Adipose tissue (tissue), 3 donors: ENCODE measurements around the gene ETFDH. TPM values are rescaled to one million over a fixed set of nuclear protein-coding genes. Genes with fewer than 3 reads are reported as not detected.
"Not testable (repeated sequence)": the region's sequence is repeated elsewhere in the genome, so short reads cannot be mapped to it uniquely, and the experiment has no call there.

Experiments
- H3K27ac ChIP-seq: one replicate; pipeline ENCODE4 v1.5.1; 2013; ENCODE audit warnings: low read depth, low read length
- WGBS, 3 donors: extraction: QIAGEN DNeasy Blood & Tissue Kit; methylation state at CpG; one replicate each; pipeline ENCODE4 v1.1.7; 2013; 5-methylcytosine and 5-hydroxymethylcytosine counted together
- polyA plus RNA-seq, 3 donors: library from polyadenylated mRNA; stranded (reverse); fragments of 200-250 nt; gene quantifications; one replicate each; pipeline ENCODE4 v1.2.3, GENCODE V29; 2013
- donor health status: healthy with polysubstance abuse.
- donor health status: Bipolar disorder and iron deficiency.
- donor health status: healthy.

The ETFDH gene
- polyA plus RNA-seq, 3 donors = 17.0 to 51.7 (median 31.3) TPM

- no peak overlapping the region for H3K27ac ChIP-seq
- 98 to 99% (median 99%) methylated on average over 2 of the region's 2 CpGs for WGBS, 3 donors
Observed at GRCh38 chr4:158738866-158739265, 66.8 kb downstream of the ETFDH start.

- no peak overlapping the region for H3K27ac ChIP-seq
- 87 to 97% (median 96%) methylated on average over 2 of the region's 2 CpGs for WGBS, 3 donors
Observed at GRCh38 chr4:158739600-158739999, 67.5 kb downstream of the ETFDH start.

GRCh38 chr4:158741326-158742021 lies 69.4 kb downstream of the ETFDH start:
- H3K27ac ChIP-seq = no peak overlapping the region
- WGBS, 3 donors = 76 to 90% (median 84%) methylated on average over 3 of the region's 3 CpGs

- not testable (repeated sequence) for H3K27ac ChIP-seq
- 97 to 99% (median 97%) methylated on average over 9 to 31 of the region's 31 CpGs for WGBS, 3 donors
Observed at GRCh38 chr4:158746537-158746936, 74.4 kb downstream of the ETFDH start.

GRCh38 chr4:158750379-158750778 lies 78.3 kb downstream of the ETFDH start:
- 72 to 90% (median 79%) methylated on average over 3 of the region's 3 CpGs for WGBS, 3 donors
- H3K27ac ChIP-seq = no peak overlapping the region

GRCh38 chr4:158754385-158755180 lies 82.5 kb downstream of the ETFDH start:
- no peak overlapping the region for H3K27ac ChIP-seq
- WGBS, 3 donors = 95 to 98% (median 95%) methylated on average over 5 of the region's 5 CpGs

- not testable (repeated sequence) for H3K27ac ChIP-seq
- WGBS, 3 donors = 93 to 96% (median 96%) methylated on average over 7 of the region's 7 CpGs
Observed at GRCh38 chr4:158755819-158756218, 83.7 kb downstream of the ETFDH start.

GRCh38 chr4:158756588-158756987 lies 84.5 kb downstream of the ETFDH start:
- no peak overlapping the region for H3K27ac ChIP-seq

- 69 to 92% (median 84%) methylated on average over 4 of the region's 4 CpGs for WGBS, 3 donors
- H3K27ac ChIP-seq = no peak overlapping the region
Observed at GRCh38 chr4:158758142-158758541, 86.0 kb downstream of the ETFDH start.

- WGBS, 3 donors = 92 to 96% (median 94%) methylated on average over 4 of the region's 4 CpGs
Observed at GRCh38 chr4:158758703-158759102, 86.6 kb downstream of the ETFDH start.

More at GRCh38 chr4:158758703-158759102, 86.6 kb downstream of the ETFDH start:
- no peak overlapping the region for H3K27ac ChIP-seq

Other genes starting within 250 kb of the ETFDH start
- gene RXFP1, start 150.4 kb upstream of the ETFDH start, polyA plus RNA-seq = under 1 TPM in 2 of 3 donors, not detected in 1; 0.07 TPM
- 1 to 10 TPM; 1.5 to 4.4 (median 1.5) TPM for gene C4orf46, start 409 bp upstream of the ETFDH start, polyA plus RNA-seq
- gene PPID, start 51.1 kb downstream of the ETFDH start, polyA plus RNA-seq = 10 to 100 TPM; 16.1 to 30.8 (median 18.3) TPM
- 10 to 100 TPM in 1 of 3 donors, 1 to 10 TPM in 2; 7.3 to 23.7 (median 9.6) TPM for gene FNIP2, start 96.7 kb downstream of the ETFDH start, polyA plus RNA-seq